K562 (cell line): ENCODE data around the gene PHKB. TPM values are rescaled to one million over a fixed set of nuclear protein-coding genes. Genes with fewer than 3 reads are reported as not detected.

Source experiments
- ATAC-seq: fragments of 200-7000 bp; cut with Tn5 transposase; 3 replicates; pipeline ENCODE4 v1.9.1; 2020; ENCODE audit warnings: moderate library complexity
- BruUV-seq: library from RNA; stranded (reverse); fragments of 400-500 nt; replicated peaks from 2 replicates; lab custom pipeline; 2021; lab: Mats Ljungman, UMichigan
- CTCF ChIA-PET: fragments of 300-600 bp; formaldehyde crosslinking; extraction: SDS; loops from one replicate; lab custom pipeline; 2021; ENCODE audit warnings: low intra/inter-chr PET ratio; lab: Yijun Ruan, JAX
- POLR2A ChIA-PET: fragments of 300-600, 350-650 bp; sonication (Branson Sonifier 250); formaldehyde crosslinking; extraction: SDS; loops from one replicate; lab custom pipeline; 2021; ENCODE audit warnings: antibody characterized with exemption, inconsistent platforms; lab: Yijun Ruan, JAX
- DNase-seq, 4 experiments: peaks; one replicate each; pipeline versions ENCODE4 v3.0.0 to v3.0.0-alpha.2; 2011 to 2018; ENCODE audit warnings: low spot score in 3 of 4, mixed read lengths in 3 of 4; ENCODE audit errors: extremely low read depth in 1 of 4
- FAIRE-seq: peaks from 2 replicates; lab custom pipeline; 2011; peaks lifted over from hg19 to GRCh38; lab: Jason Lieb, UNC
- H2AFZ ChIP-seq: 2 replicates; pipeline ENCODE4 v1.6.0; 2011; ENCODE audit warnings: low read depth, low read length, control low read depth, inconsistent platforms
- H3K27ac ChIP-seq: fragments of 200-600 bp; 3 replicates; pipeline ENCODE4 v1.8.0; 2011; ENCODE audit warnings: low read depth, mild to moderate bottlenecking, control low read depth, inconsistent platforms, low read length, moderate library complexity, mixed read lengths; ENCODE audit errors: extremely low read depth
- H3K27me3 ChIP-seq, 2 experiments: fragments of 300-600 bp in 1 of 2; 2 replicates in 1 of 2; 3 replicates in 1 of 2; pipeline versions ENCODE4 v1.6.0 to v1.8.0; 2011; ENCODE audit warnings: inconsistent platforms in 2 of 2, low read length in 2 of 2, mild to moderate bottlenecking in 1 of 2, mixed read lengths in 1 of 2, moderate library complexity in 1 of 2; ENCODE audit not compliant: control insufficient read depth in 2 of 2, insufficient read depth in 2 of 2
- H3K36me3 ChIP-seq: fragments of 300-600 bp; 3 replicates; pipeline ENCODE4 v1.8.0; 2011; ENCODE audit warnings: mild to moderate bottlenecking, low read length, inconsistent platforms; ENCODE audit not compliant: control insufficient read depth, insufficient read depth
- H3K4me1 ChIP-seq, 2 experiments: fragments of 200-600 bp in 1 of 2; replicated peaks in 1 of 2; 2 replicates in 1 of 2; 3 replicates in 1 of 2; pipeline versions ENCODE4 v1.5.1 to v1.8.0; 2011; ENCODE audit warnings: inconsistent platforms in 2 of 2, low read length in 2 of 2, mild to moderate bottlenecking in 1 of 2, mixed read lengths in 1 of 2, moderate library complexity in 1 of 2; ENCODE audit not compliant: control insufficient read depth in 2 of 2, insufficient read depth in 2 of 2
- H3K4me2 ChIP-seq: 2 replicates; pipeline ENCODE4 v1.6.1; 2011; ENCODE audit warnings: low read length, control low read depth, inconsistent platforms, mixed read lengths; ENCODE audit not compliant: insufficient read depth
- H3K4me3 ChIP-seq: fragments of 200-600 bp; sonication (generic), shearing (Covaris generic); 2 replicates; pipeline ENCODE4 v1.5.1; 2016; ENCODE audit warnings: control low read depth, inconsistent platforms
- H3K79me2 ChIP-seq: fragments of 200-600 bp; 3 replicates; pipeline ENCODE4 v1.8.0; 2011; ENCODE audit warnings: low read length, inconsistent platforms; ENCODE audit not compliant: control insufficient read depth, insufficient read depth
- H3K9ac ChIP-seq, 2 experiments: 2 replicates each; pipeline versions ENCODE4 v1.6.0 to v1.6.1; 2011; ENCODE audit warnings: low read depth in 2 of 2, low read length in 2 of 2, control low read depth in 1 of 2, inconsistent platforms in 1 of 2, mild to moderate bottlenecking in 1 of 2, mixed read lengths in 1 of 2; ENCODE audit not compliant: insufficient read depth in 1 of 2
- H3K9me1 ChIP-seq: one replicate; pipeline ENCODE4 v1.6.0; 2011; ENCODE audit warnings: inconsistent platforms, mild to moderate bottlenecking, low read length, moderate library complexity; ENCODE audit not compliant: control insufficient read depth, insufficient read depth
- H3K9me3 ChIP-seq: replicated peaks from 2 replicates; pipeline ENCODE4 v1.5.1; 2011; ENCODE audit warnings: low read depth, low read length, inconsistent platforms; ENCODE audit not compliant: control insufficient read depth, insufficient read depth
- H4K20me1 ChIP-seq: replicated peaks from 2 replicates; pipeline ENCODE4 v1.6.1; 2011; ENCODE audit warnings: low read length, inconsistent platforms, mixed read lengths; ENCODE audit not compliant: control insufficient read depth, insufficient read depth
- ADNP ChIP-seq: fragments of 200-800 bp; sonication (Bioruptor generic); IDR thresholded peaks from 2 replicates; pipeline ENCODE4 v1.6.1; 2016; ENCODE audit warnings: missing genetic modification characterization, missing compliant biosample characterization
- ARID3B ChIP-seq: fragments of 250-450 bp; sonication (Bioruptor Pico); IDR thresholded peaks from 2 replicates; pipeline ENCODE4 v1.4.0; 2020; ENCODE audit warnings: borderline replicate concordance
- BRCA1 ChIP-seq, 2 experiments: fragments of 450-650 bp in 1 of 2; sonication (generic) in 1 of 2; formaldehyde crosslinking in 1 of 2; IDR thresholded peaks; 2 replicates each; pipeline versions ENCODE4 v1.5.0 to v1.6.1; 2017 to 2020; ENCODE audit warnings: mild to moderate bottlenecking in 1 of 2, missing genetic modification reagents in 1 of 2
- EGR1 ChIP-seq: fragments of 450-650 bp; conservative IDR thresholded peaks from 2 replicates; pipeline ENCODE4 v1.6.1; 2017; ENCODE audit warnings: mild to moderate bottlenecking
- ETS2 ChIP-seq: IDR thresholded peaks from 2 replicates; pipeline ENCODE4 v1.6.1; 2016; ENCODE audit warnings: borderline replicate concordance, missing genetic modification characterization, mild to moderate bottlenecking, moderate library complexity, missing compliant biosample characterization; ENCODE audit not compliant: poor library complexity, severe bottlenecking
- FOSL1 ChIP-seq: fragments of 200-800 bp; sonication (Bioruptor generic); conservative IDR thresholded peaks from 2 replicates; pipeline ENCODE4 v1.6.1; 2016; ENCODE audit warnings: missing genetic modification characterization, missing compliant biosample characterization
- GATA2 ChIP-seq: sonication (generic); formaldehyde crosslinking; IDR thresholded peaks from 2 replicates; pipeline ENCODE4 v1.4.0; 2020; ENCODE audit warnings: mild to moderate bottlenecking, missing genetic modification reagents
- GTF2B ChIP-seq: IDR thresholded peaks from 2 replicates; pipeline ENCODE4 v1.6.1; 2011; ENCODE audit not compliant: insufficient read length; ENCODE audit errors: extremely low read depth
- HDAC2 ChIP-seq: fragments of 450-650 bp; IDR thresholded peaks from 2 replicates; pipeline ENCODE4 v1.6.1; 2016; ENCODE audit warnings: mild to moderate bottlenecking
- ID3 ChIP-seq, 2 experiments: fragments of 250-450 bp in 1 of 2; fragments of 450-650 bp in 1 of 2; sonication (Bioruptor Pico) in 1 of 2; IDR thresholded peaks; 2 replicates each; pipeline versions ENCODE4 v1.6.1 to v1.8.0; 2016 to 2021; ENCODE audit warnings: mild to moderate bottlenecking in 2 of 2, moderate library complexity in 2 of 2, missing compliant biosample characterization in 1 of 2, missing genetic modification characterization in 1 of 2
- MAFG ChIP-seq: fragments of 450-650 bp; conservative IDR thresholded peaks from 2 replicates; pipeline ENCODE4 v1.6.1; 2016; ENCODE audit warnings: missing genetic modification characterization, missing compliant biosample characterization
- PYGO2 ChIP-seq: fragments of 450-650 bp; IDR thresholded peaks from 2 replicates; pipeline ENCODE4 v1.6.1; 2016; ENCODE audit warnings: mild to moderate bottlenecking, missing genetic modification characterization, moderate library complexity, missing compliant biosample characterization
- SMAD2 ChIP-seq: fragments of 150-350 bp; IDR thresholded peaks from 2 replicates; pipeline ENCODE4 v1.6.1; 2014; ENCODE audit warnings: low read depth, mild to moderate bottlenecking, low read length
- ZNF347 ChIP-seq: fragments of 450-650 bp; formaldehyde crosslinking; IDR thresholded peaks from 2 replicates; pipeline ENCODE4 v1.4.0; 2020; ENCODE audit warnings: low read depth, mild to moderate bottlenecking, moderate library complexity
- ZNF695 ChIP-seq: fragments of 450-650 bp; formaldehyde crosslinking; IDR thresholded peaks from 2 replicates; pipeline ENCODE4 v1.4.0; 2020; ENCODE audit warnings: mild to moderate bottlenecking, moderate library complexity
- in situ Hi-C: fragments of 300-500 bp; cut with MboI; formaldehyde crosslinking; loops from 4 replicates; pipeline ENCODE4 v1.15.0; 2018; ENCODE audit warnings: inconsistent platforms, mixed read lengths
- intact Hi-C: fragments of 100-400 bp; cut with micrococcal nuclease; formaldehyde crosslinking; loops from 2 replicates; pipeline ENCODE4 v1.14.2; 2022
- polyA plus RNA-seq, 8 experiments: library from polyadenylated mRNA; depleted of rRNA in 4 of 8; stranded (reverse) in 5 of 8; unstranded in 3 of 8; fragments of >200 nt; fragmentation: Nextera tagmentation in 2 of 8; fragmentation: Illumina TruSeq in 1 of 8; extraction: Ambion mirVana in 2 of 8; extraction: Trizol in 1 of 8; gene quantifications; 2 replicates each; pipeline versions ENCODE4 v1.2.1 to v1.2.3, GENCODE V29; 2011 to 2014; ENCODE audit warnings: inconsistent platforms in 1 of 8, missing spikeins in 1 of 8
- total RNA-seq, 7 experiments: library from RNA; depleted of rRNA in 6 of 7; stranded (reverse); fragments of >200 nt in 6 of 7; fragmentation: Illumina TruSeq in 2 of 7; extraction: Trizol in 2 of 7; gene quantifications; 2 replicates each; pipeline versions ENCODE4 v1.2.1 to v1.2.3, GENCODE V29; 2011 to 2021; ENCODE audit warnings: low replicate concordance in 1 of 7

Gene PHKB
- total and polyA plus RNA-seq, 9 of the 15 experiments (the other 6 are each of a cell fraction or from before 2014, with no cell fraction given): 24.7 to 92.3 (median 67.0) TPM

GRCh38 chr16:47644661-47645060 lies 183.5 kb downstream of the PHKB start:
- Histone ChIP-seq H3K4me2 (no peak overlapping the region), H4K20me1 (no peaks in the 10 kb centered on the region), H3K27me3 (no peaks in the 10 kb centered on the region), H3K9ac (no peak overlapping the region), H3K4me1 (no peaks in the 10 kb centered on the region), H2AFZ (no peak overlapping the region), H3K79me2 (no peaks in the 10 kb centered on the region), H3K9me3 (no peaks in the 10 kb centered on the region), H3K4me3 (no peak overlapping the region), H3K27ac (no peak overlapping the region), H3K9me1 (no peaks in the 10 kb centered on the region), H3K36me3 (peaks cover 50% of the 10 kb centered on the region)
- no TSS peak for BruUV-seq
- POLR2A ChIA-PET: no interaction called here
- no peak for FAIRE-seq
- intact Hi-C loops (no loop called here), in situ Hi-C loops (no loop called here)
- DNase-seq: no peak
- TF ChIP-seq ARID3B (CRISPR knock-in tag): no peak
- no peak for TF ChIP-seq ETS2 (tag)
- TF ChIP-seq ID3 (CRISPR knock-in tag; IDR thresholded peaks at IDR 0.05): no peak
- TF ChIP-seq ID3 (tag; IDR thresholded peaks at IDR 0.05): no peak
- no peak for TF ChIP-seq SMAD2
- no peak for TF ChIP-seq ZNF347
- TF ChIP-seq PYGO2: no peak
- no peak for TF ChIP-seq BRCA1 (IDR thresholded peaks at IDR 0.05)
- TF ChIP-seq BRCA1 (CRISPR knock-in tag; IDR thresholded peaks at IDR 0.05): no peak
- TF ChIP-seq EGR1: no peak
- no peak for TF ChIP-seq ZNF695
- TF ChIP-seq ADNP (tag): no peak
- TF ChIP-seq FOSL1 (tag): no peak
- TF ChIP-seq GTF2B: no peak
- TF ChIP-seq MAFG (tag): no peak
- TF ChIP-seq HDAC2: no peak
- TF ChIP-seq GATA2 (CRISPR knock-in tag): no peak
- ATAC-seq: no peak
- CTCF ChIA-PET: no interaction called here
